ENCODE results near the gene TENT5A.
"Not testable (repeated sequence)": the region's sequence is repeated elsewhere in the genome, so short reads cannot be mapped to it uniquely, and the experiment has no call there.

Gene TENT5A

DNA sequence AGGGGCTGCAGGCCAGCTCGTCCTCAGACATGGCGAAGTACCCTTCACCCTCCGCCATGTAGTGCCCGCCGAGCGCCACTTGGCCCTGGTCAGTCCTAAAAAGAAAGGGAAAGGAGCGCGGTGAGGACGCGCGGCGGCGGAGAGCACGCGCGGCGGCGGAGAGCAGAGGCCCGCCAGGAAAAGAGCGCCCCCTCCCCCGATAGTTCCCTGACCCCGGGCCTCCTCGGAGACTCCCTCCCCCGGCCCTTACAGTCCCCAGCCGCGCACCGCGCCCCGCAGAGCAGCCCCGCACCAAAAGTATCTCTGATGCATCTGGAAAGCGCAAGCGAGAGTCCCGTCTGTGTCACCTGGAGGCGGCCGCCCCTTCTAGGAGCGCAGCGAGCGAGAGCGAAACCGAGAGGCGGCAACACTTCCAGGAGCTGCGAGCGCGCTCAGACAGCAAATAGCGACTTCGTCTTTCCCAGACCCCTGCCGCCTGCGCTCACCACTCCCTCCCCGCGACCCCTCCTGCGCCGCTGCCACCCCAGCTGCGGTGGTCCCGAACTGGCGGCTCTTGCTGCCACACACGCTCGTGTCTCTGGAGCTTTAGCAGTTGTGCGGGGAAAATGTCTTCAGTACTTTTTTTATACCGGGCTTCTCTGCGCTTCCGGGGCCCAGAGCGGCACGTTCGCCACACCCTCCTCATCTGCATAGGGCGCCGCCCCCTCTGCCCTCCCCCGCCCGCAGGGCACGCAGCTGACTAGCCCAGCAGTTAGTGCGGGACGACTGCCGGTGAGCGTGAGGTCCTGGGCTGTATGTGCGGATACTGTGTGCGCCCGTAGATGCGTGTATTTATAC, at the start of gene TENT5A:
TENT5A (minus strand) TSS at position 598 of the 837 bp plus-strand sequence; CDS start at position 58, 540 bp downstream.
- peak; percentile 78 to 79 for ATAC-seq

DNA sequence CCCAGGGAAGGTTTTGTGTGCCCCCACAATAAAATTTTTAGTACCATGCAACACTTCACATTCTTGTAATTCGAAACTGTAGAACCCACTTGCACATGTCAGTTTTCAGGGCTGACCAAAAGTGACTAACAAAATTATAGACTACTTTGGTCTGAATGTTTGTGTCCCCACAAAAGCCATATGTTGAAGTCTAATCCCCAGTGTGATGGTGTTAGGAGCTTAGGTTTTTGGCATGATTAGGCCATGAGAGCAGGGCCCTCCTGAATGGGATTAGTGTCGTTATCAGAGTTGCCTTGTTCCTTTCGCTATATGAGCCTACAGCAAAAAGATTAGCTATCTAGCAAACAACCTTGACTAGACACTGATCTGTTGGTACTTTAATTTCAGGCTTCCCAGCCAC, 49.0 kb upstream of the TENT5A start:
- no peak for ATAC-seq

DNA sequence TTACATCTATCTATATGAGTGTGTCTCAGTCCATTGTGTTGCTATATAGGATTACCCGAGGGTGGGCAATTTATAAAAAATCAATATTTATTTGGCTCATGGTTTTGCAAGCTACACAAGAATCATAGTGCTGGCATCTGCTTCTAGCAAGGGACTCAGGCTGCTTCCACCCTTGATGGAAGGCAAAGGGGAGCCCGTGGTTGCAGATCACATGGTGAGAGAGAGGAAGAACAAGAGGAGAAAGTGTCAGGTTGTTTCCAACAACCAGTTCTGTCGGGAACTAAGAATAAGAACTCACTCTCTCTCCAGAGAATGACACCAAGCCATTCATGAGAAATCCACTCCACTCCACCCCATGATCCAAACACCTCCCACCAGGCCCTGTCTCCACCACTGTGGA, 48.2 kb upstream of the TENT5A start:
- no peak for ATAC-seq

DNA sequence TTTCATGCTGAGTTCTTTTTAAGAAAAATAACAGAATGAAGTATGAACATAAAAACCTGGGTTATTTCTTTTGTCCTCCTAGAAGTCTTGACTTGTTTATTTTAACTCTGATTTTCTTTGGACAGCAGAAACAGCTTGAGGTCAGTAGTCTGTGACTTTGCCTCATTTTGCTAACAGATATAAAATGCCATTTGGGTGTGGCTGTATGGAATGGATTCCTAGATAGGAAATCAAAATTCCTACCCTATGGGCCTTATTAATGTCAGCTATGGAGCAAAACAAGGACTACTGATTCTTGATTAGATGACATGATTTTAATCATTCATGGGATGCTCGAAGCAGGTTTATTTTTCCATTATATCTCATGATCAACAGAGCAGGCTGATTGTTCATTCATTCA, 46.8 kb upstream of the TENT5A start:
- ATAC-seq, result no peak

DNA sequence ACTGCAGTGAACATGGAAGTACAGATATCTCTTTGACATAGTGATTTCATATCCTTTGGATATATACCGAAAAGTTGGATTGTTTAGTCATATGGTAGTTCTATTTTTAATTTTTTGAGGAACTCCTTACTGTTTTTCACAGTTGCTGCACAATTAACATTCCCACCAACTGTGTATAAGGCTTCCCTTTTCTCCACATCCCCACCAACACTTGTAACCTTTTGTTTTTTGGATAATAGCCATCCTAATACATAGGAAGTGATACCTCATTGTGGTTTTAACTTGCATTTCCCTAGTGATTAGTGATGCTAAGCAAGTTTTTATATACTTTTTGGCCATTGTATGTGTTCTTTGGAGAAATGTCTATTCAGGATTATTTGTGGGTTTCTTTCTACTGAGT, 45.1 kb upstream of the TENT5A start:
- ATAC-seq, result no peak

DNA sequence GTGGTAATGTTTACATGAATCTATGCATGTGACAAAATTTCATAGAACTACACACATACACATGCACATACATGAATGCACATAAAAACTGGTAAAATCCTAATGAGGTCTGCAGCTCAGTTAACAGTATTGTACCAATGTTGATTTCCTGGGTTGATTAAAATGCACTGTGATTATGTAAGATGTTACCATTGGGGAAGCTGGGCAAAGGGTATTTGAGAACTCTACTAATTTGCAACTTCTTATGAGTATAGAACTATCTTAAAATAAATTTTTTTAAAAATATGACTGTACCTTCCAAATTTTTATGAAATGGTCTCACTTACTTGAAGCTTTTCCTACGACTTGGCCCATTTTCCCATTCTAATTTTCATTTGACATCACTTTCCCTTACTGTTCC, 43.4 kb upstream of the TENT5A start:
- ATAC-seq, result no peak

DNA sequence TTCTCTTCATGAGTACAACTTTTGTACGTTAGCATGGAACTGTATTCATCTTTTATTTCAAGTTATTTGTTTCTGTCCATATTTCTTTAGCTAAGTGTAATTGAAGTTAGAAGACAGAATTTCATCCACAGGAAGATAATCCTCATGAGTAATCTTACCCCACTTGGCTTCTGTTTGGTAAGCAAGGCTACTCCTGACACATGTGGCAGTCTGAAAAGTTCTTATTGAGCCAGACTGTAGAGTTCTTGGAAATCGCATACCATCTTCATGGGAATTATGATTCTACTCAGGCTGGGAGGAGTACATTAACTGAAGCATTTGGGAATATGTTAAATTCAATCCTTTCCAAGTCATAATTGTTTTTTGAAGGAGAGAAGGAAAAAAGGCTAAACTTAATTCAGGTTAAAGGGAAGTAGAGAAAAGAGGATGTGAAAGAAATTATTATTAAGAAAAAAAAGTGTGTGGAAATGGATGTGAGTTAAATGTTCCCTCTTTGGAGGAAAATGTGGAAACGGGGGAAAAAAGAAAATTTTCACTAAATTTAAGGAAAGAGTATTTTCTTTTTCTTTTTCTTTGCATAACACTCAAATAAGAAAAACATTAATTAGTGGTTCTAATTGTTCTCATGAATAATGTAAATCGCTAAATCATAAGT, 41.5 kb upstream of the TENT5A start:
- ATAC-seq, result no peak

DNA sequence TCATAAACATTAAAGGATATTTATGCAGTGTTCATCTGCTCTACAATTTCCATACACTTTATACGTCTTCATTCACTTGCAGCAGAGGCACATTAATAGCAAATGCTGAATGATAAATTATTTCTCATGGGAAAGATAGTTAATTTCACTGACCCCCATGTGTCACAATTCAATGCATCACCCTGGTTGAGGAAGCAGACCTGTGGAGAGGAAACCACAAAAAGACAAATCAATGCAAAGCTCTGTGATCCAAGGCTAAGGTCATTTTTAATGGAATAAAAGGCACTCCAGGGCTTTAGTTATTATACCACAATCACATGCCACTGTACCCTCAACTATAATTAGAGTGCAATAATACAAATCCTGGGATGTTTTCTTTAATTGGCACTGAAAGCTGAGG, 40.3 kb upstream of the TENT5A start:
- ATAC-seq, result no peak

DNA sequence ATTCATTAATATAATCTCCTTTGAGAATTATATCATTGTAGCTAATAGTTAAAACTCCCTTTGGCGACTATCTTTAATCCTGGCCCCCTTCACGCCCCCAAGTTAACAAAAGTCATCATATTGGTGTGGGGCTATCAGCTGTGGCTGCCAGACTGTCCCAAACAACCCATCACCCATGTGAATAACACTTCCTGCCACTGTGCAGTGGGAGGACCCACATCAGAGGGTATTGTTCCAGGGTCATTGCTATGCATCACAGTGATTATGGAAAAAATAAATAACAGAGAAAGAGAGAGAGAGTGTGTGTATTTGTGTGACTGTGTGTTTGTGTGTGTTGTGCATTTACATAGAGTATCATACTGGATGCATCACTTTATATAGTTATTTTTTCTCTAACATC, 39.3 kb upstream of the TENT5A start:
- ATAC-seq, result no peak

DNA sequence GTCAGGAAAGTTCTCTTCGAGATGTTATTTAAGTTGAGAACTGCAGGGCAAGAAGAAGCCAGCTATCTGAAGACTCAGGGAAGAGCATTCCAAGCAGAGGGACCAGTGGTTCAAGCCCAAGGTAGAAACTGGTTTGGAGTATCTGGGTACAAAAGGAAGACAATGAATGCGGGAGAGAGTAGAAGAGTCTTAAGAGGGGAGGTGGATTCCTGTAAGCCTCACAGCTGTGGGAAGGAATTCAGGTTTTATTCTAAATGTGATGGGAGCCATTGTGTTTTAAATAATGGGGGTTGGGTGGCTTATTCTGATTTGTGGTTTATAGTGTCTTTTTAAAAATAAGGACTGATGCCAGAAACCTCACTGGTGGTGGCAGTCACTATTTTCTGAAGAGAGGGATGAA, 37.6 kb upstream of the TENT5A start:
- no peak for ATAC-seq

DNA sequence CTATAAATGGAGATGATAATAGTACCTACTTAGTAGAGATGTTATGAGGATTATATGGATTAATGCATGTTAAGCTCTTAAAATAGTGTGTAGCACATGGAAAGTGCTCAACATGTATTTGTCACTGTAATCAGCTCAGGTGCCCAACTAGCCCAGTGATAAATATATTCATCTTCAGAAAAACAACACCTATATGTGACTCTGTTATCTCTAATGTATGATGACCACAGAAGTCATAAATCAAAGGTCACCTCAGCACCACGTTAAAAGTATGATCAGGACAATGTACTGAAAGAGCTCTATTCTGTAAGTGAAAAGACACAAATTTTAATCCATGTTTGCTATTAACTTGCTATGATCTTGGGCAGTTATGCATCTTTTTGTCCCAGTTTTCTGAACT, 36.8 kb upstream of the TENT5A start:
- no peak for ATAC-seq

DNA sequence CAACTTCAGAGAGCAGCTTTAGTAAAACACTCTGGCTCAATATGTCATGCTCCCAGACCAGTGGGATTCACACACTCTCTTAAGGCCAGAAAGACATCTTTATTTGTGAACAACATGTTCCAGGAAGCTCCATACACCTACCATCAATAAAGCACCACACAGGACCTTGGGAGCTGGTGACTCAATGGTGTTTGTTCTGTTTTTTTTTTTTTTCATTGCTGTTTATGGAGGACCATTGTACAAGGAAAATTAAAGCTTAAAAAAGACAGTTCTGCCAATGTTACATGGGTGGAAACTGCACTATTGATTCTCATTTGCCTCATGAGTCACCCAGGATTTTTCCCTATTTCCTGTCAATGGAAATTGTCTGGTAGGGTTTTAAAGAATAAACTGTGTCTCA, 36.3 kb upstream of the TENT5A start:
- ATAC-seq, result no peak

DNA sequence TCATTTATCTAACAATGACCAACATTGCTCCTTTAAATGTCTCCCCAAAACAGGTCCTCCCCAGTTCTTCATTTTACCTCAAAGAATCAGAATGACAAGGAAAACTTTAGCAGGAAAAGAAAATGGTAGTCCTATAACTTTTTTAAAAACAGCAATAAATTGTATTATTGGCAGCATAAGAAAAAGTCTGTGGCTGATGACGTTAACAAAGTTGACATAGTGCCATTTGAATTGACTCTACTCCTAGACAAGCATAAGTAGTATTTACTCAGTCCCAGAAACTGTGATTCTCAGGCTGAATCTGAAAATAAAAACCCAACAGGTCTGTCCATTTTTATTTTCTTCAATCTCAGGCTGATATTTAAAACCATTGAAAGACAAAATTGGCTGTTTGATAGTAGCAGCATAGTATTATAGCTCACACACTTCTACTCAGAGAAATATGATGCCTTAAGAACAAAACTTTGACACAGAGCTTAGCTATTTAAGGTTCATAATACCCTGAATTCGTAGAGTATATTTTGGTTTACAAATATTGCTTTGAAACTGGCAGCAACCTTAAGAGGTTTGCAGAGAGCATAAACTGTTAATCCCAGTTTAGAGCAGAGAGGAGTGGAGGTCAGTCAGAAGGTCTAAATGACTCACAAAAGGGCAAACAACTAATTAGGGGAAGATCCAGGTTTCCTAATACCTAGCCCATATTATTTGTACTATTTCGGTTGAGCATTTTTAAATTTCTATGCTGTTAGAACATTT, 35.0 kb upstream of the TENT5A start:
- ATAC-seq, result no peak

DNA sequence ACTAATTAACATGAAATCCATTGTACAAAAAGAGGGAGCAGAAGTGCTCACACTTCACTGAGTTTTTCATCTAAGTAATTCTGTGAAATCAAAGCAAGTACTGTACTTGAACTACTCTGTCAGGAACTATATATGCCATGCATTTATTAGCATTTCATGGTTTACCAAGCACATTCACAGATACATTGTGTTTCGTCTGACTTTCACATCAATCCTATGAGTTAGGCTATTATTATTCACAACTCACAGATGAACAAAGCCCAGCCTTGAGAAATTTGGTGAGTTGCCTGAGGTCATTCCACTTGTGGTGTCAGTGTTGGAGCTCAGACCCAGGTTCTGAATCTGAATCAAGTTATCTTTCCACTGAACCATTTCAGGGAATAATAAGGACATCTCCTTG, 33.7 kb upstream of the TENT5A start:
- ATAC-seq, result no peak

DNA sequence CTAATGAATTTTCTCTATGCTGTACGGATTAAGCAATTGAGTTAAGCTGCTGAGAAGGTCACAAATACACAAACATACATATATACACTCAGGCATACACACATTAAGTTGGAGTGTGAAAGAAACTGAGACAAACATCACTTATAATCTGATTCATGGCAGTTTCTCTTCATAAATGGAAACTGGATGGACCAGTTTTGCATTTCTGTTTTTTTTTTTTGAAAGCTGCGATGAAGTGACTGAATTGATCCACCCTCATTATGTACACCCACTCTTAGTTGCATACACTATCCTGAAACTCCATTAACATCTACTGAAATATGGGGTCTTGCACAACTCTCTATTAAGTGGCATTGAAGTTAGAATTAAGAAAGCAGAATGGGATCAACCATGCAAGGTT, 32.9 kb upstream of the TENT5A start:
- no peak for ATAC-seq

DNA sequence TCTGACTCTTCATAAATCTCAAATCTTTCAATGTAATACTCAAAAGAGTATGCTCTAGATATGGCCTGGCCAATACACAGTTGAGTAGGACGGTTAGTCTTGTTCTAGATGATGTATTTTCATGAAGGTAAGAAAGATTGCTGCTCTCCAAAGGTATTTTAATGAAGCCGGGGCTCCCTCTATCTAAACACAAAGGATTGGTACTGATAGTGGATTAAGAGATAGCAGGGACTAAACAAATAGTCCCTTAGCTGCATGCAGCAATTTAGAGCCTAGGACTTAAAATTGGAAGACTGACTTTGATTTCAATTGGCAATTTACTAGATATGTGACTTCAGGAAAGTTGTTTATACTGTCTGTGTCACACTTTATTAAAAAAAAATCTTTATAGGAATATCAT, 31.4 kb upstream of the TENT5A start:
- no peak for ATAC-seq

DNA sequence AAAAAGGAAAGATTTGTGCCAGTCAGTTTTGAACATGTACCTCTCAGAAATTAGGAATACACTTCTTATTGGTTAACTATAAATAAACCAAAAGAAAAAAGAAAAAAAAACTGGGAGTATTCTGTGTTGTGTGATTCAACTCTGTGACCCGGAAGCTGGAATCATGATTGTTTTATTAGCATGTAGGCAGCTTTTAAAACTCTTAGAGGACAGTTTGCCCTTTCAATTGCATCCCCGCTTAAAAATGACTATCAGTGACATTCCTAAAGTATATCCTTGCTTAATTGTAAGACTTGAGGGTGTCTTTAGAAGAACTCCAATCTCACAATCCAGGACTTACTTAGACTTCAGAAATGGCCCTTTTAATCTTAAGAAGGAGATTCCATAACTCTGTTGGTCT, 29.1 kb upstream of the TENT5A start:
- no peak for ATAC-seq

DNA sequence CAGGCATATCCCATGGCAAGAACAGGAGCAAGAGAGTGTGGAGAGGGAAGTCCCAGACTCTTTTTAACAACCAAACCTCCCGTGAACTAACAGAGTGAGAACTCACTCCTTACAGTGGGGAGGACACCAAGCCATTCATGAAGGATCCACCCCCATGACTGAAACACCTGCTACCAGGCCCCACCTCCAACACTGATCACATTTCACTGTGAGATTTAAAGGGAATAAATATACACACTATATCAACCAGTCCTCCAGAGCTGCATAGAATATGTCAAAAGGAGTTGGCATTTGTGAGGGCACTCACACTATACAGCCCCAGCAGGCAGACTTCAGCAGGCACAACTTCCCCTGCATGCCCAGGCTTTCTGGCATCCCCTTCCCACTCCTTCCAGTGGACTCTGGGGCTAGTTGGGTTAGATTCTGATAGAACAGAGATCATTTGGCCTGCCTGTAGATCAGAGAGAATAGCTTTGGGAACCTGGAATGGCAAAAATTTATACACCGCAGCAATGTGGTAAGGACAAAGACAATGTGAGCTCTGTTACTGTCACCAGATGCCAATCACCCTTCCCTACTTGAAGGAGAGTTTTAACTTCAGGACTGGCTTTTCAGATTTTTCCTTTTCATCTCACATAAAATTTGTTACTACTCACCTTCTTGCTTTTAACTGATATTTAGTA, 25.2 kb upstream of the TENT5A start:
- ATAC-seq, result no peak

DNA sequence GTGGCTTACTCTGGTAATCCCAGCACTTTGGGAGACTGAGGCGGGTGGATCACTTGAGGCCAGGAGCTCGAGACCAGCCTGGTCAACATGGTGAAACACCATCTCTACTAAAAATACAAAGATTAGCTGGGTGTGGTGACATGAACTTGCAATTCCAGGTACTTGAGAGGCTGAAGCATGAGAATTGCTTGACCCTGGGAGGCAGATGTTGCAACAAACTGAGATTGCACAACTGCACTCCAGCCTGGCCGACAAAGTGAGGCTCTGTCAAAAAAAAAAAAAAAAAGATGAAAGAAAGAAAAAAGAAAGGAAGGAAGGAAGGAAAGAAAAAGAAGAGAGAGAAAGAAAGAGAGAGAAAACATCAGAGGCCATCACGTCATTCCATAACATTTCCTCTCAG, 23.7 kb upstream of the TENT5A start:
- not testable (repeated sequence) for ATAC-seq

DNA sequence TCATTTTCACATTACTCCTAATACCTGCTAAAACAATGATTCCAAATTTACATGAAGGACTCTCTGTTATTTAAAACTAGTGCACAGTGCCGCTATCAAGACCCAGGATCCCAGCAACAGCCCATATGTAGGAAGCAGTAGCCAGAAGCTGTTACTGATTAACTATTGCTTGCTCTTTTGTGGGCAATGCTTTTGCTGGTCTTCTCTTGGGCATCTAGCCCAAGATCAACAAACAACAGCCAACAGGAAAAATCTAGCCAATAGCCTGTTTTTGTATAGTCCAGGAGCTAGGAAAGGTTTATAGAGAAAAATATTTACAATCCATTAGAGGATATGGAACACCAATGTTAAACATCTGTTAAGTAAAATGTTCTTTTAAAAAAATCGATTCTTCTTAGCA, 22.1 kb upstream of the TENT5A start:
- no peak for ATAC-seq

DNA sequence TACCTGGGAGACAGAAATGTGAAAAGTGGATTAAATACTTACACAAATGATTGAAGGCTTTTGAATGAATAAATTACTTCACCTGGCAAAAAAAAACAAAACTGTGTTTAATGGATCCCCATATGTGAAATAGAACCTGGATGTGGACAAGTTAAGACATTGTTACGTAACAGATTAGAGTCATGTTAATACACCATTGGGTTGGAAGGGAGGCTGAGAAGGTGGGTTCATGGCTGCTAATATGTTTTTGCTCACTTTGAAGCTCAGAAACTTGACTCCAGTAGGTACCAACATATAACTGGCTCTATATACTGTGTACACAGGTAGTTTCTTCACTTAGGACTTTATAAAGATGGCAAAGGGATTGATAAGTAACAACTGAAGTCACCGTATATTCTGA, 21.4 kb upstream of the TENT5A start:
- ATAC-seq, result no peak

DNA sequence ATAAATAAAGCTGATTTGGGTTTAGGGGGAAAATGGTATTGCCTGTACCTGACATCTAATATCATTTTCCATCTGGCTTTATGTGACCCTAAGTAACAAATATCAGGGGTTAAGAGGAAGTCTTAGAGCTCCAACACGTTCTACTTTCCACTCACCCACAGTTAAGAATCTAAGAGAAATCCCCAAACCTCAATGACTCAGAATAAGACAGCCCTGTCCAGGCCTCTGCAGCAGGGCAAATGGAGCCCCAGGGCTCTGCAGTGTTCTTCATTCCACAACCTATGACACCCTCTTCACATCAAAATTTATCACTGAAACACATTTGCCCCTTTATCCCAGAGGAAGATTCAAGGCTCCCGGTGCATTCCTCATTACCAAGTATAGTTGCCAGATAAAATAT, 20.3 kb upstream of the TENT5A start:
- peak; percentile 56 to 69 for ATAC-seq

DNA sequence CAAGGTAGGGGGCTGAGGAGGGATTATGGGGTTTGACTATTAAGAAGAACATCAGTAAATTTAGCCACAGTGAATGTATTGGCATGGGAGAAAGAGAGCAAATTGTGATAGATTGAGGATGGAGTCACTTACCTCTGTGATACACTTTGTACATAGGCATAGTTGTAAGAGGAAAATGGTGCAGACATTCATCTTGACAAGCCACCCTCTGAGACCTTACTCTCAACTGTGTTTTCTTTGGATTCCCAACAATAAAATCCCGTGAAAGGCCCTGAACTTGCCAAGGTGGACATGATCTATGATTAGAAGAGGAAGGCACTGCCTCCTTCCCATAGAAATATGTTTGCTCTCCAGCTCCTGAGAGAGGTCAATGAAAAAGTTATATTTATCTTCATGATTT, 18.6 kb upstream of the TENT5A start:
- no peak for ATAC-seq
